HuH-7.5 (cell line): ENCODE data around the gene ATP9A.
"Not testable (repeated sequence)": the region's sequence is repeated elsewhere in the genome, so short reads cannot be mapped to it uniquely, and the experiment has no call there.

Source experiments
- DNase-seq: peaks from one replicate; pipeline ENCODE4 v3.0.0; 2011; ENCODE audit warnings: low spot score

Gene ATP9A

DNA sequence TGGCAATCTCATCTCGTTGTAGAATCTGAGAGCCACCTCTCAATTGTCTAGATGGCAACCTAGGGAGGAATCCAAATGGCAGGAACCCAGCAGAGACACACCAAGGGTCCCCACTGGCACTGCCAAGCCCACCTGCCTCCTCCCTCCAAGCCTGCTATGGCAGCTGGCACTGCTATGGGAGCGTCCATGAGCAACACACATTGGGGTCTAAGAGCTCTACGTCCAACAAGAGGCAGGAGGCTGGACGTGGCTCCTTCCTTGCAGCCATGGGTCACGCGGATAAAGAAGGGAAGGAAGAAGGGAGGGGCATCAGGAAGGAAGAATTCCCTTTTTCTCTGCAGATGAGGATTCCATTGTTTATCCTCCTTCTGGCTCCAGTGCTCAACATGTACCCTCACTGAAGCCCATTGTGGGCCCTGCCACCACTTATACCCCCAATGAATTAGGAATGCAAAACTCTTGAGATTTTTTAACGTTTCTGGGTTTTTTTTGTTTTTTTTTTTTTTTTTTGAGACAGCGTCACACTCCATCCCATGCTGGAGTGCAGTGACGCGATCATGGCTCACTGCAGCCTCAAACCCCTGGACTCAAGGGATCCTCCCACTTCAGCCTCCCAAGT lies 17.3 kb downstream of the ATP9A start:
- no peak for DNase-seq

DNA sequence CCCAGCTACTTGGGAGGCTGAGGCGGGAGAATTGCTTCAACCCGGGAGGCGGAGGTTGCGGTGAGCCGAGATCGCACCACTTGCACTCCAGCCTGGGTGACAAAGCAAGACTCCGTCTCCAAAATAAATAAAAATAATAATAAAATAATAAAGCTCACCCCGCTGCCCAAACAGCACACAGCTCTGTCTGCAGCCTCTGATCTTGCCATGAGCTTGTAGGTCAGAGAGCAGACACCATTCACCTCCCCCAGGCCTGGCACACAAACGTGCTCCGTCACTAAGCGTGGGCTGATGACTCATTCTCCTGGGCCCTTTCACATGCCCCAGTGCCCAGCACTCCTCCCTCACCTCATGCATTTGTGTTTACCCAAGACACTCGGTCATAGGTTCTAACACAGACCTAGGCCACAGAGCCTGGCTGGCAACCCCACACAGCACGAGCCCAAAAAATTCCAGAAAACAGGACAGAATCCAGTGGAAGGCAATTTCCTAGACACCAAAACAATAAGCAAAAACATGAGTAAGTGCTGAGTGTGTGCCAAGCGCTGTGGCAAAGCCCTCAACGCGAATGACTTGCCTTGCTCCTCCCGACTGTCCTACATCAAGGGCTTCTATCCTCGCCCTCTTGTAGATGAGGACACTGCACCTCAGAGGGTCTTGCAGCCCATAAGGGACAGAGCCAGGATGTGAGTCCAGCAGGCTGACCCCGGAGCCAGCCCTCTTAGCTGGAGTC lies 18.0 kb downstream of the ATP9A start:
- peak; percentile 79 for DNase-seq

DNA sequence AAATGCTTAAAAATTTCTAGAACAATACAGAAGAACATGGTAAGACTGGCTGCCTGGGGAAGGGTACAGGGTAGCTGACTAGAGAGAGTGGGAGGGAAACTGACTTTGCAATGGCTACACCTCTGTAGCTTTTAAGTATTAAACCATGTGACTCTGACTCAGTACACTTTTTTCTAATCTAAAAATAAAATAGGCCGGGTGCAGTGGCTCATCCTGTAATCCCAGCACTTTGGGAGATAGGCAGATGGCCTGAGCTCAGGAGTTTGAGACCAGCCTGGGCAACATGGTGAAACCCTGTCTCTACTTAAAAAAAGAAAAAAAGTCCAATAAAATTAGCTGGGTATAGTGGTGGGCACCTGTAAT lies 18.5 kb downstream of the ATP9A start:
- no peak for DNase-seq

DNA sequence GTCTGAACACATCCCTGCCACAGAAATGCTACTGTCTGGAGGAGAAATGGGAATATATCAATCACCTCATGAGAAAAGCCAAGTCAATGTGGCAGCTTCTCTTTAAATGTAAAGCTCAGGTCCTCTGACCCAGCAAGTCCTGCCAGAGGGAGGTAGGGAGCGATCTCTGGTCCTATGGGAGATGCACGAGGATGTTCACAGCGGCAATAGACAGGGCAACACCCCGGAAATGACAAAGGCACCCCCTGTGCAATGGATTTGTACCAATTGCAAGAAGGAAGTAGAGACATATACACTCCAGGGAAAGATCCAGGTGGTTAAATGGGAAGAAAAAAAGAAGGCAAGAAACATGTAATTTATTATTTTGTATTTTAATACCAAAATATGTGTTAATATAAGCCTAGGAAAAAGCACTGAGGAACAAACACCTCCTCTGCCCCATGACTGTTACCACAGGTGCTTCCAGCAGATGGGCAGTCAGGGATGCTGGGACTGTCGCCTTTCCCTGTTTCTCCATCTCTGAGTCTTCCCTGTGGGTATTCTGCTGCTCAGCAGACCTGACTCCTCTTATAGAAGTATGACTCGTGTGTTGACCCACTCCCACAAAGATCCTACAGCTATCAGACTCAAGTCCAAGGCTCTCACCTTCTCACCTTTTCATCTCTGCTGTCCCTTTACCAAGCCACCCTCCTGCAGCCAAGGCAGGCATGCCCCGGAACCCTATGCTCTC lies 20.8 kb downstream of the ATP9A start:
- DNase-seq: no peak

DNA sequence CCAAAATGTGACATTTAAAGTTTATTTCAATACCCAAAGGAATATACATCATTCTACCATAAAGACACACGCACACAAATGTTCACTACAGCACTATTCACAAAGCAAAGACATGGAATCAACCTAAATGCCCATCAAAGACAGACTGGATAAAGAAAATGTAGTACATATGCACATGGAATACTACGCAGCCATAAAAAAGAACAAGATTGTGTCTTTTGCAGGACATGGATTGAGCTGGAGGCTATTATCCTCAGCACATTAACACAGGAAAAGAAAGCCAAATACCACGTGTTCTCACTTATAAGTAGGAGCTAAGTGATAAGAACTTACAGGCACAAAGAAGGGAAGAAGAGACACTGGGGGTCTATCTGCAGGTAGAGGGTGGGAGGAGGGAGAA lies 22.4 kb downstream of the ATP9A start:
- DNase-seq: no peak

DNA sequence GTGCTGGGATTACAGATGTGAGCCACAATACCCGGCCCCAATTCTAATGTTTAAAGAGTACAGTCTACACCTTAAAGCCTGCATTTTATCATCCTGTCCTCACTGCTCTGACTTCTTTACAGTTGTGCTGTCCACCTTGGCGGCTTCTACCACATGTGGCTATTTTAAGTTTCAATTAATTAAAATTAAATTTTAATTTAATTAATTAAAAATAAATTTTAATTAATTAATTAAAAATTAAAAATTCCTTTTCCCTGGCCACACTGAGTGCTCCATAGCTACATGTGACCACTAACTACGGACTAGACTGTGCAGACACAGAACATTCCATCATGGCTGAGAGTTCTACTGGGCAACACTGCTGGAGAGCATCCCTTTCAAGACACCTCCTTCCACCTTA lies 27.4 kb downstream of the ATP9A start:
- DNase-seq: no peak

DNA sequence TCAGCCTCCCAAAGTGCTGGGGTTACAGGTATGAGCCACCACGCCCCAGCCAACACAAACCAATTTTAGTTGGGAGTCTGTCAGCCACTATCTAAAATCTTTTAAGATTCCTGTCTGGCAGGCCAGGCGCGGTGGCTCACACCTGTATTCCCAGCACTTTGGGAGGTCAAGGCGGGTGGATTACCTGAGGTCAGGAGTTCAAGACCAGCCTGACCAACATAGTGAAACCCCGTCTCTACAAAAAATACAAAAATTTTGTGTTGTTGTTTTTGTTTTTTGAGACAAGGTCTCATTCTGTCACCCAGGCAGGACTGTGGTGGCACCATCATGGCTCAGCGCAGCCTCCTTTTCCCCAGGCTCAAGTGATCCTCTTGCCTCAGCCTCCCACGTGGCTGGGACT lies 27.9 kb downstream of the ATP9A start:
- DNase-seq: not testable (repeated sequence)

DNA sequence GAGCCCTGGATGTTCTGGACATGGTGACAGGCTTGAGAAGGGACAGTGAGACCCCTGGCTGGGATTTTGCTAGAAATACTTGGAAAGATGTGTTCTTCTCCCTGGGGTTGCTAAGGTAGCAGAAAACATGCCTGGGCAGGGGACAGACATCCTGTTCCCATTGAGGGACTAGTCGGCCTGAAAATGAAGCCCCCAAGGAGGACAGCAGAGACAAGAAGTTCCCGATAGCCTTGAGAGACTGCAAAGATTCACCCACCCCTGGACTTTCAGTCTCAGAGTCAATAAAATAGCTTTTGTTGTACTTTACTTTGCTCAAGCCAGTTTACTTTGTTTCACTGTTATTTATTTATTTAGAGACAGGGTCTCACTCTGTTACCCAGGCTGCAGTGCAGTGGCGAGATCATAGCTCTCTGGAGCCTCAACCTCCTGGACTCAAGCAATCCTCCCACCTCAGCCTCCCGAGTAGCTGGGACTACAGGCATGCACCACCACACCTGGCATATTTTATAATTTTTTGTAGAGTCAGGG lies 28.4 kb downstream of the ATP9A start:
- DNase-seq: no peak

DNA sequence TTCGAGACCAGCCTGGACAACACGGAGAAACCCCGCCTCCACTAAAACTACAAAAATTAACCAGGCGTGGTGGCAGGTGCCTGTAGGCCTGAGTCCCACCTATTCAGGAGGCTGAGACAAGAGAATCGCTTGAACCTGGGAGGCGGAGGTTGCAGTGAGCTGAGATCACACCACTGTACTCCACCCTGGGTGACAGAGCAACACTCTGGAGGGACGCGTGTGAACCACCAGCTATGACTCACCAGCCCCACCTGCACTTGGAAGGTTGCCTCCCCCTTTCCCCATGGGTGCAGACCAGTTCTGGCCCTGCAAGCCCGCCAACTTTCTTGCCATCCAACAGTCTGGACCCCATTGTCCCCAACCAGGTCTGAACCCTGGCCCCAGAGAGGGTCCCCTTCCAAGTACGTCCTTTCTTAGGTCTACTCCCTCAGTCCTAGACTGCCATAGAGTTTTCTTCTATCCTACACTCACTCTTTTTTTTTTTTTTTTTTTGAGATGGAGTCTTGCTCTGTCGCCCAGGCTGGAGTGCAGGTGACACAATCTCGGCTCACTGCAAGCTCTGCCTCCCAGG lies 29.2 kb downstream of the ATP9A start:
- DNase-seq: no peak

DNA sequence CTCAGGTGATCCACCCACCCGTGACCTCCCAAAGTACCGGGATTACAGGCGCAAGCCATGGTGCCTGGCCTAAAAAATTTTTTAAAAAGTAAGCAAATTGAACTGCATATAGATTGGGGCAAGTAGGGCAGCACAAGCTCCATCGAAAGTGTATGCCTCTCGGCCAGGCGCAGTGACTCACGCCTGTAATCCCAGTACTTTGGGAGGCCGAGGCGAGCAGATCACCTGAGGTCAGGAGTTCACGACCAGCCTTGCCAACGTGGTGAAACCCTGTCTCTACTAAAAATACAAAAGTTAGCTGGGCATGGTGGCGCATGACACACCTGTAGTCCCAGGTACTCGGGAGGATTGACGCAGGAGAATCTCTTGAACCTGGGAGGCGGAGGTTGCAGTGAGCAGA lies 29.9 kb downstream of the ATP9A start:
- not testable (repeated sequence) for DNase-seq

DNA sequence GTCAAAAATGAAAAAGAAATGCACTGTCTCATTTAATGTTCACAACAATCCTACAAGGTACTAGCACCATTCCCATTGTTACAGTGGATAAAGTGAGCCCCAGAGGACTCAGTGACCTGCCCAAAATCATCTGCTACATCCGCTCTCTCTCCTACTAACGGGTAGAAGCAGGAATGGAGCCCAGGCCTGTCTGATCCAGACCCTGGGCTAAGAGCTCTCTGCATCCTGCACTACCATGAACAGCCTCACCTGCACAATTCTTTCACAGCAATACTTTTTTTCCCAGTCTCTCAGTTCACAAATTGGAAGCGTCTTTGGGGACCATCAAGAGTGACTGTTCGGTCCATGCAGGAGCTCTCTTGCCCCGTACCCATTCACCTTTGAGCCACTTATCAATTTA lies 31.2 kb downstream of the ATP9A start:
- no peak for DNase-seq

DNA sequence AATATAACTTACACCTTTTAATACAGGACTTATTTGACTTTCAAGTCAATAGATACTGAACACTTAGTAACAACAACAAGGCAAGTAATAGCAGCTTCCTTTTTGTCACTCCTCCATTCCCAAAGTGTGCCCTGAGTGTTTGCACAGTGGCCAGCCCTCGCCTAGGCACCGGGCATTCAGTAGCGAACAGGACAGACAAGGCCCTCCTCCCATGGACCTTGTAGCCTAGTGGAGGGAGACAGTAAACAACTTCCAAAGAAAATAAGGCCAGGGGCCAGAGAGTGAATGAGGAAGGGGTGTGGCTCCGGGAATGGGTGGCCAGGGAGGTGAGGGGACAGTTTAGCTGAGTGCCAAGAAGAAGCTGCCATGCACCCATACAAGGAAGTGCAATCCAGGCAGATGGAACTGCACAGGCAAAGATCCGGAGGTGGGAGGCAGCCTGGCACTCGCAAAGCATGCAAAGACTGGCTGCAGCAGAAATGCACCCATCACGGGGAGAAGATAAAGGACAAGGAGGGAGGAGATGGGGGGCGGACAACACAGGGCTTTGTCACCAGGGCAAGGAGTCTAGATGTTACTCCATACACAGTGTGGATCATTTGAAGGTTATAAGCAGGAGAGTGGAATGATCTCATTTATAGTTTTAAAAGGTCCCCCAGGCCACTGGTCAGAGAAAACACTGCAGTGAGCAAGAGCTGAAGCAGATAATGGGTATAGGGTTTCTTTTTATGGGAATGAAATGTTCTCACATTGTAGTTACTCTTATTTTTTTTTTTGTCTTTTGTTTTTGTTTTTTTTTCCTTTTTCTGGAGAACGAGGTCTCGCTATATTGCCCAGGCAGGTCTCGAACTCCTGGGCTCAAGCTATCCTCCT lies 32.2 kb downstream of the ATP9A start:
- no peak for DNase-seq

DNA sequence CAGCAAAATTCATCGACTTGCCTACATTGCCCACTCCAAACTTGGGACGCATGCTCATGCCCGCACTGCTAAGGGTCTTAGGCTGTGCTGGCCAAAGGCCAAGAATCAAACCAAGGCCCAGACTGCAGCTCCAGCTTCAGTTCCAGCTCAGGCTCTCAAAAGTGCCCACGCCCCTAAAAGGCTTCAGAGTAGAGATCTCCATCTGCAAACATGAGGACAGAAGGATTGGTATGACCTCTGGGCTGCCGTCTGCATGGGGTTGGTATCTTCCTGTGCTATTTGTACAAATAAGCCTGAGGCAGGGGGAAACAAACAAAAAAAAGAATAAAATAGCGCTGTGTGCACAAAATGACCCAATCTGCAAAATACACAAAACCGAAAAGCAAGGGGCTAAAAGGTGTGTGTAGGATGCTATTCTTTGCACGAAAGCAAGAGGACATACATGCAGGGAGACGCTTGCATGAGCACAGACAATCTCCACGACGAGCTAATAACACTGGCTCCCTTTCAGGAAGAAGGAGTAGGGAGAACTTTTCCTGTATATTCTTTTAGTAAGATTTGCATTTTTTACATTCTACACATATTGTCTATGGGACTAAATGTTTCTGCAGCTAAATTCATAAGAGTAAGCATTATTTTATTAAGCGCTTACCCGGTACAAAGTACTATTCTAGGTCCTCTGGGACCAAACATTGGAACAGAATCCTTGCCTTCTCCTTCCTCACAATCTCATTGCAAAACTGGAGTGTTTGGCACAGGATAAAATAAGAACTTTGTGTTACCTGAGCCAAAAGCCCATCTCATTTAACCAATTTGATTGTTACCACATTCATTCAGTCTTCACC lies 33.1 kb downstream of the ATP9A start:
- DNase-seq: no peak

DNA sequence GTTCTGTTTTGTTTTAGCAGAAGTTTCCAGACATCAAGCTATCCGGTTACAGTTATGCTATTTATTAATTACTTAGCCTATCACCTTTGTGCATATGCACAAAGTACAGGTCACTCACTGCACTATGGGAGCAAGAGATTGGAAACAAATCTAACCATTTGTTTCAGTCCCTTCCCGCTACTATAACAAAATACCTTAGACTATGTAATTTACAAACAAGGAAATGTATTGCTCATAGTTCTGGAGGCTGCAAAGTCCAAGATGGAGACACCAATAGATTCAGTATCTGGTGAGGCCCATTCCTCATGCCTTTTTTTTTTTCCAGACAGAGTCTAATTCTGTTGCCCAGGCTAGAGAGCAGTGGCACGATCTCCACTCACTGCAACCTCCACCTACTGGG lies 35.1 kb downstream of the ATP9A start:
- DNase-seq: no peak

DNA sequence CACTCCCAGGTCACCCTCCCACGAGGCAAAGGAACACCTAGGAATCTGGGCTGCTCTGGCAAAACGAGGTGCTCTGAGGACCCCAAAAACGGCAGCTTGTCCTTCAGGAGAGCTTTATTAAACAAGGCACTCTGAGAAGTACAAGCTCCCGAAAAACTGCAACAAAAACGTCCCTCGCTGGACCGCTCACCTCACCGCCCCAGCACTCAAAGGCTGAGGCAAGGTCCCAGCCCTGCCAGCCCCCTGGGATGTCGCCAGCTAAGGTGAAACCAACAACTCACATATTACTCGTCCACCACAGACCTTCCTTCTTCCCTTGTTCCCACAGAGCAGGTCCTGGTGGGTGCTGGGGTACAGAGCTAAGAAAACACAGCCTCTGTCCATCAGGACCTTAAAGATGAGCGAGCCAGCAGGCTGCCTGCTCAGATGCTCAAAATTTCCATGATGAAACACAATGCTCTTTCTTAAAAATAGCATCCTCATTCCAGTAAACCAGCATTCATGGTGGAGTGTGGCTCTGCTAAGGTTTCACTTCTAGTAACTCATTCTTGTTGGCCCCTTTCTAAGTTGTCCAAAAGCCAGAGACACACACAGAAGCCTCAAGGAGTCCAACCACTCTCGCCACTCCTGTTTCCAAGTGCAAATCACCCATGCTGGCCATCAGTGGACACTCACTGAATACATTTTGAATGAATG lies 35.9 kb downstream of the ATP9A start:
- no peak for DNase-seq

DNA sequence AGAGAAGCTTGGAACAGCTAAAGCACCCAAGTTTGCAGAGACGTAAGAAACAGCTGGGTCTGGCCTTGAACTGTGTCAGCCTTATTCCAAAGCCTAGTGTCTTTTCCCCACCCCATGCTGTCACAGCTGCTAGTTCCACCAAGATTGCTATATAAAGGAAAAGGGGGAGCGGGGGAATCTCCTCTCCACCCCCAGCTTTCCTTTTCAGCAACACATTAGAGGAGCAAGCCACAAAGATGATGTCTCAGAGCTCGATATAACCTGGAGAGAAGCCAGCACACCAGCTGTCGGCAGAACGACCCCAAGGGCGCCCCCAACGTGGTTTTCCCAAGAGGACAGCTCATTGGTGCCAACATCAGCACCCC lies 36.5 kb downstream of the ATP9A start:
- DNase-seq: no peak

DNA sequence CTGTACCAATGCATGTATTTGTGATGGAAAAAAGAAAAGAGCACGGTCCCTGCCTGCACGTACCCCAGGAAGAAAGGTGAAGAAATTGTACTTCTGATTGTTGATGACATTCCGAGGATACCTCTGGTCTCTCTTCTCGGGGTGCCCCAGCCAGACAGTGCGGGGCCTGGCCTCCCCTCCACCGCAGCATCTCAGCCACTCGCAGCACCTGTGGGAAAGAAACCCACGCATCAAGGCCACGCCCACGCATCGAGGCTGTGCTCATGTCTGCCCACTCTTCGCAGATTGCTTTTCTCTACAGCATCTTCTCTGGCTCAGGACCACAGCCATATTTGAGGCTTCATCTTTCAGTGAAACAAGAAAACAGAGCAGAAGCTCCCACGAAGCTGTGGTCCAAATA lies 38.4 kb downstream of the ATP9A start:
- DNase-seq: no peak

DNA sequence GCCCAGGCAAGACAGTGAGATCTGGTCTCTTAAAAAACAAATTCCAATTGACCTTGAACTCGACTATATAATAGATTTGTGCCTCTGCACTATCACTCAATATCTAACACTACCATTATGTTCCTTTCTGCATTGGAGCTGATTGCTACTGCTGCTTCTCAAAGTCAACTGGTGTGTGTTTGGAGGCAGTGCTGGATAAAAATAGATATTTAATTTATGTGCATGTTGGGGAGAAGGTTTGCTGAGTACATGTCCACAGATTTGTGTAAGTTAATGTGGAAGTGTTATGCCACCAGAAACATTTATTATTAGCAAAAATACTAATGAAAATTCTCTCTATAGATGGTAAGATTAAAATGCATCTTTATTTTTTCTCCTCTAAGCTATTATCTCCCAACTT lies 39.5 kb downstream of the ATP9A start:
- DNase-seq: no peak

DNA sequence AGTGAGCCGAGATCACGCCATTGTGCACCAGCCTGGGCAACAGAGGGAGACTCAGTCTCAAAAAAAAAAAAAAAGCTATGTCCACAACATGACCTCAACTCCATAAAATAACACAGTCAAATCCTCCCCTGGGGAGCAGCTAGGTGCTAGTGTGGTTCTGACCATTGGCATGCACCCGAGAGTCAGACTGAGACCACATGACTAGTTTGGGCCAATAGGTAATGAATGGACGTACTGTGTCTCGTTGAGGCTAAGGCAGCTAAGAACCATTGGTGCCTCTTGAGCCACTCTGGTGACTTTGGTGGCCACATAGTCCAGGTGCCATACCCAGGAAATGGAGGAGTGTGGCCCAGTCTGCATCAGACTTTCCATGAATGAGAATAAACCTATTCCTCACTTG lies 40.3 kb downstream of the ATP9A start:
- DNase-seq: no peak

DNA sequence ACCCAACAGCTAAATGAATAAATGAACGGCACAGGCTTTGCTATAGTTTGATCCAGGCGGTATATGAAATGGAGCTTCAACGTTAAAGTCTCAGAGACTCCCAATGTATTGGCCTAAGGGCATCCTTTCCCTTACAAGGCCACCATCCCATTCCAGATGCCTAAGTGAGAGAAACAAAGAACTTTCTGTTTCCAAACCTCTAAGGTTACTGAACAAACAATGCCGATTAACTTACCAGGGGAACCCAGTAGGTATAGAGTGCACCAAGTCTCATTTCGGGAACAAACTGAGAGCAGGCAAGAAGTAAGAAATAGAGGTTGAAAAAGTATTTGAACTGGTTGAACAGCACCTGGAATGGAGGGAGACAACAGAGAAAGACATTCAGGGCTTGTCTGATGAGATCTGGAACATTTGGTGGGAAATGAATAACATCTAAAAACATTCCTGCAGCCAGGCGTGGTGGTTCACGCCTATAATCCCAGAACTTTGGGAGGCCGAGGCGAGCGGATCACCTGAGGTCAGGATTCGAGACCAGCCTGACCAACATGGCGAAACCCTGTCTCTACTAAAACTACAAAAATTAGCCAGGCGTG lies 42.5 kb downstream of the ATP9A start:
- DNase-seq: peak; percentile 58
